Glutamatergic neuron (in vitro differentiated cells): ENCODE results near the gene GALNT2. TPM values are rescaled to one million over a fixed set of nuclear protein-coding genes. Genes with fewer than 3 reads are reported as not detected.

ENCODE experiments used
- DNase-seq: peaks from one replicate; pipeline ENCODE4 v3.0.0; 2022
- H3K27ac Mint-ChIP-seq: one replicate; pipeline ENCODE4 v1.8.0; 2020; ENCODE audit warnings: mild to moderate bottlenecking, mixed read lengths, inconsistent platforms; ENCODE audit not compliant: unreplicated experiment
- H3K27me3 Mint-ChIP-seq: one replicate; pipeline ENCODE4 v1.8.0; 2020; ENCODE audit warnings: mild to moderate bottlenecking, moderate library complexity, mixed read lengths, inconsistent platforms; ENCODE audit not compliant: unreplicated experiment
- H3K36me3 Mint-ChIP-seq: one replicate; pipeline ENCODE4 v1.8.0; 2020; ENCODE audit warnings: mild to moderate bottlenecking, mixed read lengths, inconsistent platforms; ENCODE audit not compliant: unreplicated experiment
- H3K4me1 Mint-ChIP-seq: one replicate; pipeline ENCODE4 v1.8.0; 2020; ENCODE audit warnings: mild to moderate bottlenecking, low read depth, mixed read lengths, inconsistent platforms; ENCODE audit not compliant: unreplicated experiment
- H3K4me3 Mint-ChIP-seq: one replicate; pipeline ENCODE4 v1.8.0; 2020; ENCODE audit warnings: mild to moderate bottlenecking, mixed read lengths, inconsistent platforms; ENCODE audit not compliant: unreplicated experiment
- H3K9me3 Mint-ChIP-seq: one replicate; pipeline ENCODE4 v1.8.0; 2020; ENCODE audit warnings: mild to moderate bottlenecking, moderate library complexity, mixed read lengths, inconsistent platforms; ENCODE audit not compliant: unreplicated experiment
- CTCF ChIP-seq: fragments of 200-600 bp; sonication (generic); IDR thresholded peaks from one replicate; pipeline ENCODE4 v1.5.0; 2021; ENCODE audit not compliant: partially characterized antibody, unreplicated experiment
- total RNA-seq: library from RNA; stranded (reverse); fragmentation: NEBNext Ultra II Directional; extraction: Animal tissue kit (Norgen Biotek cat#: 25700); gene quantifications from one replicate; pipeline ENCODE4 v1.2.1, GENCODE V29; 2021; ENCODE audit not compliant: unreplicated experiment

Gene GALNT2
- total RNA-seq, 1 donor from 2014 or later = 35.2 TPM

DNA sequence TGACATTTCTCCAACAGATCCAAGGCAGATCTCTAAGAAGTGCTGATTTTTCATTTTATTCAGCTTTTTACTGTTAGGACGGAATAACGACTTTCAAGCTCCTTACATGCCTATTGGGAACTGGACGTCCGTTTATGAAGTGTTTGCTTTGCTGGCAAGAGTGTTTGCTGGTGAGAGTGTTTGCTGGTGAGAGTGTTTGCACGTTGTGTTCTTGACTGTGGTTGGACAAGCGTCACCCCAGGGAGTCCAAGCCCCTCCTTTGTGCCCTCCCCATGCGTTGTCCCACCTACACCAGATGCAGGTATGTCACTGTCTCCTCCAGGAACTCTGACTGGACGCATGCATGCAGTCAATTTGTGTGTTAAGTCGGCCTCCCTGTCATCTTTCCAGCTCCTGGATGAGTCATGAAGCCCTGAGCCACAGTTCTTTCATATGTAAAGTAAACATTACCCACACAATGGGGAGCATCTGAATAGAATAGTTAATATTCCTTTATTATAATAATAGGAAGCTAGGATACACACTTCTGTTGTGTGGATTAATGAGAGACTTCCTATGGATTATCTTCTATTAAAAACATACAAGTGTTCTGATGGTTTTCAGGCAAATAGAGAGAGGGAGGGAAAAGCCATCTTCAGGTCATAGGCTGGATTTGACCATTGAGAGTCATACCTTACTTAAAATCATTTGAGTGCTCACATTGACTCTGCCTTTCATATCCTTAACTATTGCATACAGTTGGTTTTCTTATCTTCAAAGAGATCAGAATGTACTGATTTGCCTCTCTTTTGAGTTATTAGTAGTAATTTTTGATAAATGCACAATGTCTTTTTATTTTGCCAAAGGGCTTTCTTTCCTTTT, 119.2 kb downstream of the GALNT2 start:
- peaks cover 4% of the 10 kb centered on the region for H3K9me3 Mint-ChIP-seq
- peaks cover 13% of the 10 kb centered on the region for H3K4me1 Mint-ChIP-seq
- DNase-seq = no peak
- H3K36me3 Mint-ChIP-seq = peaks cover 6% of the 10 kb centered on the region
- H3K4me3 Mint-ChIP-seq = no peak overlapping the region
- no peak overlapping the region for H3K27ac Mint-ChIP-seq
- TF ChIP-seq CTCF = no peak
- H3K27me3 Mint-ChIP-seq = peaks cover 1% of the 10 kb centered on the region

DNA sequence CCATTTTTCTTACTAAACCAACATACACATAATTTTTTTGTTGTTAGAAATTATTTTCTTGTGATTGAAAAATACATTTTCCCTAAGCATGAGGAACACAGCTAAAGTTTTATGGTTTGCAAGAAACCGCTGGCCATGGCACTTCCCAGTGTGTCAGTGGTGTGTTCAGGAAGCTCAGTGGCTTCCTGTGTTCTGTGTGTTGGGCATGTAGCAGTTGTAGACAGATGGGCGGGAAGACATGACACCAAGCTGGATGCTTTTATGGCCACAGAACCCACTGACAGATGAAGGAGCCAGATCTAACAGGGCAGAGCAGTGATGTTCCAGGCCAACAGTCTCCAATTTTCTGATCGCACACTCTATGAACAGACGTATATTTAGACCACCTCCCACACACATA, 119.8 kb downstream of the GALNT2 start:
- peaks cover 6% of the 10 kb centered on the region for H3K36me3 Mint-ChIP-seq
- H3K4me1 Mint-ChIP-seq = peaks cover 13% of the 10 kb centered on the region

GRCh38 chr1:230187290-230187689, 120.3 kb downstream of the GALNT2 start:
- TF ChIP-seq CTCF = no peak
- peaks cover 5% of the 10 kb centered on the region for H3K9me3 Mint-ChIP-seq
- no peak overlapping the region for H3K4me3 Mint-ChIP-seq
- H3K27ac Mint-ChIP-seq = no peak overlapping the region
- peaks cover 1% of the 10 kb centered on the region for H3K27me3 Mint-ChIP-seq
- no peak for DNase-seq
- H3K4me1 Mint-ChIP-seq = peaks cover 13% of the 10 kb centered on the region
- peaks cover 6% of the 10 kb centered on the region for H3K36me3 Mint-ChIP-seq

More for the DNA sequence above, 119.8 kb downstream of the GALNT2 start:
- Mint-ChIP-seq H3K27me3 (peaks cover 1% of the 10 kb centered on the region), H3K4me3 (no peak overlapping the region), H3K27ac (no peak overlapping the region), H3K9me3 (peaks cover 4% of the 10 kb centered on the region)
- DNase-seq = no peak
- TF ChIP-seq CTCF = no peak

GRCh38 chr1:230188826-230189225, 121.8 kb downstream of the GALNT2 start:
- peaks cover 22% of the 10 kb centered on the region for H3K4me1 Mint-ChIP-seq

More at GRCh38 chr1:230188826-230189225, 121.8 kb downstream of the GALNT2 start:
- no peak overlapping the region for H3K27ac Mint-ChIP-seq
- H3K9me3 Mint-ChIP-seq = peaks cover 7% of the 10 kb centered on the region
- peaks cover 6% of the 10 kb centered on the region for H3K36me3 Mint-ChIP-seq
- H3K27me3 Mint-ChIP-seq = peaks cover 1% of the 10 kb centered on the region
- H3K4me3 Mint-ChIP-seq = no peak overlapping the region
- TF ChIP-seq CTCF = no peak
- DNase-seq = no peak
